GM19324 (cell line): Measurements from ENCODE around the gene FAIM2.

Experiments used
- ATAC-seq: cut with Tn5 transposase; IDR thresholded peaks from one replicate; pipeline ENCODE4 v1.9.1; 2021; ENCODE audit warnings: mild to moderate bottlenecking, moderate library complexity; ENCODE audit not compliant: unreplicated experiment, low FRiP score

Gene FAIM2

DNA sequence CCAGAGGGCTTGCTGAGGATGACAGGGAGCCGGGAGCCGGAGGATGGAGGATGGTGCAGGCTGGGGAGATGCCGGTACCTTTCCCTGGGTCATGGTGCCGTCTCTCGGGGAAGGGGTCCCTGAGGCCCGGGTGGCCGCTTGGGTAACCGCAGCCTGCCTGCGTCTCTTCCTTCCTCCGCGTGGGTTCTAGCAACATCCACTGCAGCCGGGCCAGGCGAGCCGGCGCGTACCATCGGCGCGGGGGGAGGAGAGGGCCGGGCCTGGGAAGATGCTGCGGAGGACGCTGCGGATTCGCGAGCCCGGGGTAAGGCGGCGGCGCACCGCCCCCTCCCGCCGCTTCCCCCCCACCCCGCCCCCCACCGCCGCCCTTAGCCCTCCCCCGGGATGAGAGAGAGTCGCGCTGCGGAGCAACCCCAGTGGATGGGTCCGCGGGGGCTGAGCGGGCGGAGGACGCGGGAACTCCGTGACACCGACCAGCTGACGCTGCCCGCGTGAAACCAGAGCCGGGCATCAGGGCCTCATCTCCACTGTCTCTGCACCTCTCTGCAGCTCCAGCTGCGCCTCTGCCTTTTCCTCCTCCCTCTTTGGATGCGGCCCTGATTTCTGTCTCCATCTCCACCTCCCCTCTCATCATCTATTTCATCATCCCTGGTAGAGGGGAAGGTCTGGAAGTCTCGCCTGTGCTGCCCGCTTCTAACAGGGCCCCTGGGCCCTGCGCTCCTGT lies at the start of gene FAIM2:
FAIM2 (minus strand) TSS at position 201 of the 724 bp plus-strand sequence; CDS start at position 93, 108 bp downstream.
- no peak for ATAC-seq

DNA sequence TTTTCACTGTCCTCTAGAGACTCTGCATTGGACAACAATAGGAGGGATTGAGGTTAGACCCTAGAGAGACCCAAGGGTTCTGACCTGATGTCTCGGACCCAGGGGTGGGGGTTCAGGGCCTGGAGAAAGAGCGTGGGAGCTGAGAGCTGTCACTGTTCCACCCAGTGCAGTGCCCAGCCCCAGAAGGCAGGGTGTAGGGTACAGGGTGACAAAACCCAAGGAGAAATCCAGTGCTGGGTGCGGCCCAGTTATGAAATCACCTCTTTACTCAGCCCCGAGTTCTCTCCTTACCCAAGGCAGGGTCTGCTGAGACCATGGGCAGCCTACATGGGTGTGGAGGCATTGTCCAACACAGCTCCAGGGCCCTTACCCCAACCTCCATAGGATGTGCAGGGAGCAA lies 49.5 kb upstream of the FAIM2 start:
- ATAC-seq, result no peak

DNA sequence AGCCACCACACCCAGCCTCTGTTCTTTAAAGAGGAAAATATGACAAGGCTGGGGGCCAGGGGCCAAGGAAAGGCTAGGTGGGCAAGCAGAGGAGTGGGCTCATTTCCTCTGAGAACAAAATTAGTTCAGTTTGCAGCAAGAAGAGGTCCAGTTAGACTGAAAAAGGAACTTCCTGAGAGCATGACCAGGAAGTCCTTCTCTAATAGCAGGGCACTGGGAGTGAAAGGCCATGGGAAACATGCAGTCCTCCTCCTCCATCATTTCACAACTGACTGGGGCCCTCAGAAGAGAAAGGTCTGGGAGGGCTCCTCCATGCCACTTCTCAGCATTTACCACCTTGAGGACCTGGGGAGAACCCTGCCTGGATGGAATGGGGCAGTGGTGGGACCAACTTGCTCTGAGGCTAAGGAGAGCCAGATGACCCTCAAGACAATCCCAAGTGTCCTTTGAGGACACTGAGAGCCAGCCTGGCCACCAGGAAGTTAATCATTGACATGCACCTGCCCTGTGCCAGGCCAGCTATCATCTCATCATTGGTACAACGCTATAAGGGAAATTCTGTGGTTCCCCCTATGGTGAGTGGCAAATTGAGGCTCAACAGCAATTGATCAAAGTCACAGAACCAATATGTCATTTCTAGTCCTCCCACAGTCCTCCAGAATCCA lies 48.8 kb upstream of the FAIM2 start:
- ATAC-seq, result no peak

DNA sequence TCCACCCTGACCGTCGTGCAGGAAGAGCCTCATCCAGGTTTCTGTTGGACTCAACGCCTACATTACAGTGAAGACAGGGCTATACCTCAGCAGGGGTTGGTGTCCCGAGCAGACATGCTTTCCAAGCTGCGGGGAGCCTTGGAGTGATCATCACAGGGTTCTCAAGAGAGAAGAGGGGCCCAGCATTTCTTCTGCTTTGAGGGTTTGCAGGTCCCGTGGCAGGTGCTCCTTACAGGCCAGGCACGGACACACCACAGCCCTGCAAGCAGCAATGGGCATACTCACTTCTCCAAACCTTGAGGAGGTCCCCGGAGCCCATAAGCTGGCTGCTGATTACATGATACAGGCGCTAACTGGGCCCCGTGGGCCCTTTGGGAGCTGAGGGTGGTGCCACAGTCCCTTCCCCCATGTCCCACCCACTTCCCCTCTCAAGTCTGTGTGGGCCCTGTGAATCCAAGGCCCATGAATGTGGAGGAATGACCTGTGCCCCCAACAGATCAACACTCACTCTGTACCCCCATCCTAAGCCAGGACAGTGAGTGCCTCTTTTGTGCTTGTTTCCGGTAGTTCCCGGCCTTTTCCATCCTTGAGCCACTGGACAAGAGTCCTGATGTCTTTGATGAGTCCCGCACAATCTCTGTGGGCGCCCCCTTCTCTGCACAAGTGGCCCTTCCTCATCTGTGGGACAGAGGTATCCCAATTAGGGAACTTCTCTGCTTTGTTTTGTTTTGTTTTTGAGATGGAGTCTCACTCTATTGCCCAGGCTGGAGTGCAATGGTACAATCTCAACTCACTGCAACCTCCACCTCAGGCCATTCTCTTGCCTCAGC lies 47.9 kb upstream of the FAIM2 start:
- no peak for ATAC-seq

DNA sequence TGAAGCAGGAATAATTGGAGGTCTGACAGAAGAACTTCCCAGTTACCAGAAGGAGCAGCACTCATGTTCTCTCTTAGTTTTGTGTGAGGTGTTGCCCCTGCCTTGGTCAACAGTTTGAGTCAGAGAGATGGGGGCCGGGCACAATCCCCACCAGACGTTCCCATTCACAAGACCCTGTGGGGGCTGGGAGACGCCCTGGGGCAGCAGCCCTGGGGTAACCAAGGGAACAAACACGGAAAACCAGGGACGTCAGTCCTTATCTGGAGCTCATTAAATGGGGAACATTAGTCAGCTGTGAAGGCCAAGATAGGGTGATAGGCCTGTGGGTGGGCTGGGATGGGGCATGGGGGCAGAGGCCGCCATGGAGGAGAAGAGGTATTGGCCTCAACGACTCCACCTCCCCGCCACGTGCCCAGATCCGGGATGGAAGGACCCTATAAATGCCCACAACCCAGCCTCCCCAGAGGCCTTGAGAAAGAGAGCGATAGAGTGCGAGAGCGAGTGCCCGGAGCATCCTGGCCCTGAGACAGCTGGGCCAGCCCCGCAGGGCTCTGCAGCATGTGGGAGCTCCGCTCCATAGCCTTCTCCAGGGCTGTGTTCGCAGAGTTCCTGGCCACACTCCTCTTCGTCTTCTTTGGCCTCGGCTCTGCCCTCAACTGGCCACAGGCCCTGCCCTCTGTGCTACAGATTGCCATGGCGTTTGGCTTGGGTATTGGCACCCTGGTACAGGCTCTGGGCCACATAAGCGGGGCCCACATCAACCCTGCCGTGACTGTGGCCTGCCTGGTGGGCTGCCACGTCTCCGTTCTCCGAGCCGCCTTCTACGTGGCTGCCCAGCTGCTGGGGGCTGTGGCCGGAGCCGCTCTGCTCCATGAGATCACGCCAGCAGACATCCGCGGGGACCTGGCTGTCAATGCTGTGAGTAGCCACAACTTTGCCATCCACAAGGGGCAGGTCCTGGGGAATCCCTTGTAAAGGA lies 46.9 kb upstream of the FAIM2 start, which contains the start of gene AQP2:
AQP2 (plus strand) TSS at position 465 of the 979 bp plus-strand sequence; CDS start at position 559, 94 bp downstream.
- ATAC-seq, result no peak

DNA sequence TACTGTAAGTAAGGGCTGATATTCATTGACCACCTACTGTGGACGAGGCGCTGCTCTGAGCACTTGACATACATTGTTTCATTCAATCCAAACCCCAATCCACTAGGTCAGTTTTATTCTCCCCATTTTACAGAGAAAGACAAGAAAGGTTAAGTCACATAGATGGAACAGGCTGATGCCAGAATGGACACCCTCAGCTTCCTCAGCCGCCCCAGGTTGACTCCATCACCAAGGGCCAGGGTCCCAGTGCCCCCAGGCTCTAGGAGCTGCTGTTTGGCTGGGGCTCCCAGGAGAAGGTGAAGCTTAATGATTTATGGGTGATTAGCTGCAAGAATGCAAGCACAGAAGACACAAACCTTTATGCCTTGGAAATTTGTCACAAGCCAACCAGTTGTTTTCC lies 46.2 kb upstream of the FAIM2 start:
- no peak for ATAC-seq

DNA sequence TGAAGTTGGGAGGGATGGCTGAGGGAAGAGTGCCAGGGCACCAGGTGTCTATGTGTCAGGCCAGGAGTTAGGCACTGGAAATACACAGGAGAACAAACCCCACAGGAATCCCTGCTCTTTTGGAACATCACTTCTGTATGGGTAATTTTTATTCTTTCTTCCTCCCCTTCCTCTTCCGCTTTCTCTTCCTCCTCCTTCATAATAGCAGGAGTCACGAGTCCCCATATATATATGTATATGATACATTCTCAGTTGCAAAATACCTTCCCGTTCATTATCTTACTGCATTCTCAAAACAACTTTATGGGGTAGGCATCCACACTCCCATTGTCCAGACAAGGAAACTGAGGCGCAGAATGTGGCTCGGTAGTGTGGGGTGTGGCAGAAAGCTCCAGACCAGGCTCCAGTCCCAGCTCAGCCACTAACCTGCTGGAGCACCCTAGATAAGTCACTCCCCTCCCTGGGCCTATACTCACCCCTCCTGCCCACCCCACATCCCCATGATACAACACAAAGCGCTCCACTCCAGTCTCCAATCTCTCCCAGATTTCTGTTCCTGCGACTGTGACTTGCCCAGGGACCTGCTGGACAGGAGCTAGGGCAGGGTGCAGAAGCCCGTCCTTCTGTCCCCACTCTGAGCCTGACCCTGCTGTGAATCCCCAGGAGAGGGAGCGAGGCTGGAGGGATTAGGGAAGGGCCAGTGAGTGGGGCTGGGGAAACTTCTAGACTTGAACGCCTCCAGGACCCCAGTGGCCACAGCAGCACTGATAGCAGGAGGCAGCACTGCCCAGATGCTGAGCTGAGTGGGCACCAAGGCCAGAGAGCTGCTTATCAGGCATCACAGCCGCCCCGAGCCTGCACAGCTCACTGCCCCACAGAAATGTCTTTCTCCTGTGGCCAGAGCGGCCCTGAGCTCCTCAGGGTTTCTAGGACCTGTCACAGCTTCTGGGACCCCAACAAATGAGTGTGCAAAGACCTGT lies 45.5 kb upstream of the FAIM2 start:
- no peak for ATAC-seq

DNA sequence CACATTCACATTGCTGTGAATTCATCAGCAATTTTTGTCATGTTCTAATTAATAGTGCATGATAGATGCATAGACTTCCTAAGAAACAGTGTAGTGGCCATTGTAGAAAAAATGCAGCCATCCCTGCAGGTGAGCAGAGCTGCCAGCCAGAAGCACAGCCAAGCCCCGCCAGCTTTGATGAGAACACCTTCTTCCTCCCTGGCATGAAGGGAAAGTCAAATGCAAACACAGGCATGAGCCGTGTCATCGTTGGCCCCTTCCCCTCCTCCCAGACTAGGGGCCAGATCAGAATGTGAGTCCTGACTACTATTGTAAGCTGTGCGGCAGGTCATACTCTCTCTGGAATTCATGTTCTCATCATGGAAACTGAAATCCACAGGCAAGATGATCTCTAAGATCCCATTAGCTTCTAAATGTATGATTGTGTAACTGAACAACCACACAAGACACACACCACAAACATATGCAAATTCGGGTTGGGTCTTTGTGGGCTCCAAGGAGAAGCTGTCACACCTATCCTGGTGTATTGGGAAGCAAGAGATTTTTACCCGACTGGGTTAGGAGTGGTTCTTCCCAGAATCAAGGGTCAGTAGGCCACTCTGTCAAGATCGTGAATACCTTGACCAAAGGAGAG lies 44.0 kb upstream of the FAIM2 start:
- no peak for ATAC-seq

DNA sequence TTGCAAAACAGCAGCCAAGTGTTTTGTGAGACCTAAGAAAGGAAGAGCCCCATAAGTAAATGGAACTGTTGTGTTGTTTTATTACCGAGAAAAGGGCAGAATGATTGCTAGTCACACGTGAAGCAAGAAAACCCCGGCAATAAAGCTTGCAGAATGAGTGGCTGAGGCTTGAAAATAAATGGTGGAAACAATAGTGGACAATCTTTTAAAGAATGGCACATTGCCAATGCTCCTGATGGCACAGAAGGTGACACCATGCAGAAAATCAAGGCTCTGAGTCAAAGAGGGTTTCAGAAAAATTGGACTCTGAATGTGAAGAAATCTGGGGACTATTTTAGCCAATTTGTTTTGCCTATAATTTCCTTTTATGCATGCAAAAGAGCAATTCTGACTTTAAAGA lies 42.8 kb upstream of the FAIM2 start:
- ATAC-seq, result no peak

DNA sequence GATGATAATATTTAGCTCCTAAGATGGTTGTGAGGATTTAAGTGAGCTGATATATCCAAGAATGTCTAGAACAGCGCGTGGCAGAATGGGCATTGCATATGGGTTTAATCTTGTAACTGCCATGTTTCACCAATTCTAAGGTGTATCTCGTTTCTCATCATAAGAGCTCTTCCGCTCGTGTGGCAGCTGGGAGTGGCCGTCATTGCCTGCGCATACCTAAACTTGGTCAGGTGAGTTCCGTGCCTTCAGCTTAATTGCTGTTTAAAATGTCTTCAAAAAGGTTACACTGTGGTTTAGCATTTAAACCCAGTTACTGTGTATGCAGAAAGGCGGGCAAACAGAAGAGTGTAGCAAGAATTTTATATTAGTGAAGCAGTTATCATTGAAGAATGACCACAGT lies 42.4 kb upstream of the FAIM2 start:
- ATAC-seq, result no peak

DNA sequence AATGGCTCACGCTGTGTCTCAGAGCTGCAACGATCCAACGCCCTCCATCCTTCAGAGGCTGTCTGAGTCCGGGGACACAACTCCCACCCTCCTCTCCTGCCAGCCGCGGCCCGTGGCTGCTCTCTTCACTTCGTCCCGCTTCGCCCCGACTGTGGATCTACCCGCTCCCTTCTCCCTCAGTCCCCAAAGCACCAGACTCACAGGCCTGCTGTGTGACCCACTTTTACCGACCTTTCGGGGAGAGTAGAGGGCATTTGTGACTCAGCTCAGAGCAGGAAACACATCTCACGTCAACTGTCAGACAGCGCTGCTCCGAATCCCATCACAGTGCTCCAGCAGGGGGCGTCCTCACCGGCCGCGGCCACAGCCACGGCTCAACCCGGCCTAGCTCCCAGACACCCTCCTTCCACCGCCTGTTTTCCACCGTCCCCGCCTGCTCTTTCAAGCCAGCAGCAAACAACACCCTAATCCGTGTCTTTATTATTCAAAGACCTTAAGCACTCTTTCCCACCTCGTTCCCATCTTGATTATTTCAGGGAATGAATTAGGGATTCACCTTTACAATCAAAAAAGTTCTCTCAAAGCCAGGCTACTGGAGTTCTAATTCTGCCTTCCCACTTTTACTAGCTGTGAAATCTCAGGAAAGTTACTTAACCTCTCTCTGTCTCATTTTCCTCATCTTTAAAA lies 41.8 kb upstream of the FAIM2 start:
- ATAC-seq, result peak; percentile 57

DNA sequence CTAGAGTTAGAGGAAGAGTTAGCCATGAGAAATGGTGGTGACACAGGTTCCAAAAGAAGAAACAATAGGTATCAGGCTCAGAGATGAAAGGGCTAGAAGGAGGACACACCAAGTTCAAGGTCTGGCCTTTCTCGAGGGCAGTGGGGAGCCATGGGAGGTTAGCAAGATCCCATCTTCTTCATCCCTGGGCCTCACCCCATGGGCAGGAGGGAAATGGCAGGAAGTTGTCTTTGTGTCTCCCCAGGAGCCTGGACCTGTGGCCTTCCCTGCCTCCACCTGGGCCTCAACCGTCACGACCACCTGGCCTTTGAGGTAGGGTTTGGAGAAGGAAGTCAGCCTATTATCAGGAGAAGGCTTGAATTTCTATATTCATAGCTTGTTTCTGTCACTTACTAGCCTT lies 41.0 kb upstream of the FAIM2 start:
- no peak for ATAC-seq

DNA sequence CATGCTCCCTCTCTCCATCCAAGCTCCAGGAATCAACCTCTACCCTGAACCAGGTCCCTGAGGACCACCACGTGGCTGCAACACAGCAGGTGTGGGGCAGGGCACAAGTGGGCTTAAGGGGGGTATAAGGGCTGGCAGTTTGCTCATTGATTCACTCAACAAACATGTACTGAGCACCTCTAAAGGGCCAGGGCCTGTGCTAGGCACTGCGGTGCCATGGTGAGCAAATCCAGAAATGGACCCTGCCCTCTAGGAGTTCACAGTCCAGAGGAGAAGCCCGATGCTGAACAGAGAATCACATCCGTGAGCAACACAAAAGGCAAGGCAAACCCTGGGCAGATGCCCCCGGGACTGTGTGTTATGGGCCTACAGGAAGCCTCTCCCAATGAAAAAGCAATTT lies 40.3 kb upstream of the FAIM2 start:
- no peak for ATAC-seq

DNA sequence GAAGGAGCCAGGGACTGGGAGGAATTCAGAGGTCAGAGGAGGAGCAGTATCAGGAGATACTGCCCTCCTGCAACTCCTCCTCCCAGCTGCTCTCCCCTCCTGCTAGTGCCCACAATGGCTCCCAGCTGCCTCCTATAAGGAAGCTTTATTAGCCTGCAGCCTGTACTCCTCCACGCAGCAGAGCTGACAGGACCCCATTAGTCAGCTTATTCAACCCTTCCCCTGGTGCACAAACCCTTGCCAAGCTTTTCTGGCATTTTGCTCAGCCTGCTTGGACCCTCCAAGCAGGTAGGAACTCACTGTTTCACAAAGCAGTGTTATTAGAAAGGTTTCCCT lies 39.9 kb upstream of the FAIM2 start:
- no peak for ATAC-seq

DNA sequence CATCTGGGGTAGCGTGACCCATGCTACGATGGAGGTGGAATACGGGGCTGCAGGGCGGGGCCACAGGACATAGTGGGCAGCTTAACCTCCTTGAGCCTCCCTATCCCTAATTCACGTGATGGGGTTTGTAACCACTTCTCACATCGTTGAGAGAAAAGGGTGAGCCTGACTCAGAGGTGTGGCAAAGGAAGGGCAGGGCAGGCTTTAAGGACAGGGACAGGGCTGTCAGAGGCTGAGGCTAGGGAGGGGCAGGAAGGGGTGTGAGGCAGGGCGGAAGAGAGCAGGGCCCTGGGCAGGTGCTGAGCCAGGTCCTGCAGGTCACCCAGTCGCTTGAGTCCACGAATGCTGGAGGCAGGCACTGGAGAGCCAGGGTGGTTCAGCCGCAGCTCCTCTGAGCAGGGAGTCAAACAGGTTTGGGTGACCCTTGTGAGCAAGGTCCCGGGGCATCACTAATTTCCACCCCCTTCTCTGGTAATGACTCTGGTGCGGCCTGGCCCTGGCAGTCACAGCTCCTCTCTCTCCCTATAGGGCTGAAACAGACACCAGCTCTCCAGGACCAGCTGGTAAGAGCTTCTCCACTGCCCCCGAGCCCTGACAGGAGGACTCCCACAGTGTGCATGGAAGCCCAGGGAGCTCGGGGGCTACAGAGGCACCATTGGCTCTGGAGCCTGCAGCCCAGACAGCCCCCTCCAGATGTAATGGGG lies 39.4 kb upstream of the FAIM2 start:
- no peak for ATAC-seq

DNA sequence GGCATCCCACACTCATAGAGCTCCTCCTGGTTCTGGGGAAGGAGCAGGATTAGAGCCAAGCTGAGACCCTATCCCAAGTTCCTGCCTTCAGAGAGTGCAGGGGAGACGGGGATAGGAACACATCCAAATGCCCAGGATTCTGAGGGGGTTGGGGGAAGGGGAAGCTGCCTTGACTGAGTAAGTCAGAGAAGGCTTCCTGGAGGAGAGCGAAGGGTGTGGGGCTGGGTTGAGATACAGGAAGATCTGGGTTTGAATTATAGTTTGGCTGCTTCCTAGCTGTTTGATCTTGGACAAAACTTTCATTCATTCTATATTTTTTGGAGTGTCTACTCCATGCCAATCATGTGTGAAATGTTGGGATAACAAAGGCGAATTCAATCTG lies 38.8 kb upstream of the FAIM2 start:
- no peak for ATAC-seq
